ENCODE data around the gene TMC3.
A peak's percentile ranks its signal among the peaks of the same experiment; 100 is the strongest.
"Not testable (repeated sequence)": the region's sequence is repeated elsewhere in the genome, so short reads cannot be mapped to it uniquely, and the experiment has no call there.

The TMC3 gene

GRCh38 chr15:81343371-81343770 lies 30.6 kb downstream of the TMC3 start:
- DNase-seq: no peak

DNA sequence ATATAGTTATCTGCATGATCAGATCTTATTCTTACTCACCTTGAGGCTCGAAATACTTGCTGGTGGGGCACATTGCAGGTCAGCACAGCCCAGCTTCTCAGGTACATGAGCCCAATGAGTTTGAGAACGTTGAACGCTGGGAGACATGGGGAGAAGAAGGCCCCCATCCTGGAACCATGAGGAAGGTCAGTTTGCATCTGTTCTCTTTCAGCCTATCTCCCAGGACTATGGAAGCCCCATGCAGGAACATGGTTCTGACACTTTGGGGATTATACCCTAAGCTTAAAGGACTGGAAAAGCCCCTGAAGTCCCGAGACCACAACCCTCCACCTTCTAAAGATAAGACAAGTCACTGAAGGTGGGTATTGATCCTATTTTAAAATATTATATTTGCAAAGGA lies 32.7 kb downstream of the TMC3 start:
- no peak for DNase-seq

- no peak for DNase-seq
Measured at GRCh38 chr15:81339851-81340250, 34.2 kb downstream of the TMC3 start.

GRCh38 chr15:81339321-81339720 lies 34.7 kb downstream of the TMC3 start:
- DNase-seq: peak in 1 of 2 experiments; percentile 36

DNA sequence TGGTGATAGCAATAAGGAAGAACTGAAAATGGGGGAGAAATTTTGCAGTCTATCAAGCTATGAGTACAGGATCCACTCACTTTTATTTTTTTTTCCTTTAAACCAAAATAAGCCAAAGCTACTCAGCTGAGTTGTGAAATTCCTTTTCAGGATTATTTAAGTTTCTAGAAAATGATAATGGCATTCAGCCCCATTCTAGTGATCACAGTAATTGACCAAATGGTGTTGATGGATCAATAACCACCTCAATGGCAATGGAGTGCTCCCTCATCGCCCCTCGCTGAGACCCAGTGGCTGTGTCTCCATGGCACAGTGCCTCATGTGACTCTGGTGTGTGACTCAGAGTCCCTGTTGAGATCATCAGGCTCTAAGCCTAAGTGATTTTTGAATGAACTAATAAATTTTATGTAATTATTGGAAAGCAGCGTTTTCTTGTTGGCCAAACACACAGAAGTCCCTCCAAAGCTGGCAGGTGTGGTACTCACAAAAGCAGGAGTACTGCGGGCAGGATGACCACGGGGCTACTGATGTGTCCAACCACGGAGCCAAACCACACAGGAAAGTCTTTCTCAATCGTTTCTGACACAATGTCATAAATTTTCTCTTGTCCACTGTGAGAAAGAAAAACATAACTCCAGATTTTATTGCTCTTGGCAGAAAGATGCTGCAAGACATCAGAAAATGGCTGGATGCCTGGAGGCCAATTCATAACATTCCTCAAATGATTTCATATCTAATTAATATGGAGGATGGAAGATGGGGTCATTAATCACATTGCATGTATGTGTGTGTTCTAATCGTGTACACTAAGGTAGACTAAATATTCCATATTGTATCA lies 35.6 kb downstream of the TMC3 start:
- DNase-seq: peak; percentile 48 to 66

DNA sequence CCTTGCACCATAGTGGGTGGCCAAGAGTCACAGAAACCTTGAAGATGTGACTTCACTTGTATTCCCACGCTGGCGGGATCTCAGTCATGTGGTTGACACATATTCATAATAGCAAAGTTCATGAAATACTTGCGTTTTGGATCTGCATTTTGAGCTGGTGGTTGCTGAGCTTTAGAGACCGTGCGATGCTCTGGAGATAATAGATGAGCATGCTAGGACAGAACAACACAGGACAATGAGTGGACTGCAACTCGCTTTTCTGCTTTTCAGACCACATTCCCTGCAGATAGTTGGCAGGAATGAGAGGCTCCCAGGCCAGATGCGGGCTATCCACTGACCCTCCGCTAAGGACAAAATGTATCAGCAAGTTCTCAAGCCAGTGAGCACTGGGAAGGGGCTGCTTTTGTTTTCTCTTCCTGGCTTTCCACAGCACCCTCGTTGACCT lies 36.3 kb downstream of the TMC3 start:
- DNase-seq: no peak

DNA sequence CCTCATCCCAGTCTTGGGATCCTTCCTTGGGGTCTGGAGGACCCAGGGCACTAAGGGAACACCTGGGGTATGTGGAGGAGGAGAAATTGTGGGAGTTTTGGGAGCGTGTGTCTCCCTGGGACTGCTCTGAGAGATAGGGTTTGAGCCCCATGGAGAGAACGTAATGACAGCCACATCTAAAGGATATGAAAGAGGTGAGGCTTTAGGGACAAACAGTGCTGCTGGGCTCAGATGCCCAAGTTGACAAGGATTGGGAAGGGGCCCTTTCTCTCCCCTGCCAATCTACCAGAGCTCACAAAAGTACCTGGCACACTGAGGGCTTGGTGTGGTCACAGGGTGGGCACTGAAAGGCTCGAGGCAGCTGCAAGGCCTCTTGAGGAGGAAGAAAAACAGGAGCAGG lies 36.8 kb downstream of the TMC3 start:
- DNase-seq: no peak

DNA sequence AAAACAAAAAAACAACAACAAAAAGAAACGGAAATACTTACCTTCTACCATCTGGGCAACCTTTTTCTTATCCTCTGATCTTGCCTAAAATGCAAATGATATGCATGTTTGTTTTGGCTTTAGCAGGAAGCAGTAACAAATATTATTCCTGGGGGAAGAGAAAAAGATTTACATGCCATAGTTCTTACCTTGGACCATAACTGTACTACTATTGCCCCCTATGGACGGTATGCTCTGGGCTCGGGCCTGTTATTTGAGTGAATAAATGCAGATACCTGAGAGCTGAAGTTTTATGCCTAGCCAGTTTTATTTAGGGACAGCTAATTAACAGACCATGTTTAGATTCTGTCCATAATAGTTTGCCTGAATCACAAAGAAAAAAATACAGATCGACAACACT lies 37.4 kb downstream of the TMC3 start:
- DNase-seq: no peak

GRCh38 chr15:81335631-81336030 lies 38.4 kb downstream of the TMC3 start:
- DNase-seq: no peak

- DNase-seq: no peak
Measured at GRCh38 chr15:81334768-81335435, 39.1 kb downstream of the TMC3 start.

DNA sequence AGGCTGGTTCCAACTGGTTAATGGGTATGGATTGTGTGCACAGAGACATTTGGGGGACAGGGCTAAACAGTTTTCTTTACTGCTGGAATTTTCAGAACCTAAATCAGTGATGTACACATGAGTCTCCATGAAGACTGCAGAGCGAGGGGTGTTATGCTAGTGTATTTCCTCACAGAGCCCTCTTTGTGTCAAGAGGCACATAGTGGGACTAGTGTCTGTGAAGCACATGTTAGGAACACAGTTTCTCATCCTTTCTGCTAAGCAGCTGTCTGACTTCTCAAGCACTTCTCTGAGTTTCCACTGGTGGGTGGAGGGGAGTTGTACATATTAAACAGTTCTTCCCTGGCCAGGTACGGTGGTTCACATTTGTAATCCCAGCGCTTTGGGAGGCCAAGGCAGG lies 40.6 kb downstream of the TMC3 start:
- no peak for DNase-seq

DNA sequence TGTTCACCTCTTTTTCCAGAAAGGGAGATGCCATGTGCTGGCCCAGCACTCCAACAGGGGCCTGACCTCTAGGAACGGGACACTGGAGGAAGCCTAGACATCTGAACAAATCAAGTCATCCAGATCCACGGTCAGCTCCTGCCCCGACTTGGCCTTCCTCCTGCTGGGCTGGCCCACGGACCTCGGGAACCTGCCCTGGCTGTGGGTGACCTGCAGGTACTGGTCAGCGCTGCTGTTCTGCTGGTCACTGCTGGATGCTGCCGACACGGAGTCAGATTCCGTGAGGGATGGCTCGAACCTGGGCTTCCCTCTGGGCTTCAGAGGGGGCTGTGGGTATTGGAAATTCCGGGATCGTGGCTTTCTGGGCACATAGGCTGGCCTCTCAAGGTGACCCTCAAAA lies 41.7 kb downstream of the TMC3 start:
- no peak for DNase-seq

GRCh38 chr15:81331600-81331999 lies 42.4 kb downstream of the TMC3 start:
- no peak for DNase-seq

GRCh38 chr15:81331141-81331540 lies 42.9 kb downstream of the TMC3 start:
- DNase-seq: not testable (repeated sequence)

DNA sequence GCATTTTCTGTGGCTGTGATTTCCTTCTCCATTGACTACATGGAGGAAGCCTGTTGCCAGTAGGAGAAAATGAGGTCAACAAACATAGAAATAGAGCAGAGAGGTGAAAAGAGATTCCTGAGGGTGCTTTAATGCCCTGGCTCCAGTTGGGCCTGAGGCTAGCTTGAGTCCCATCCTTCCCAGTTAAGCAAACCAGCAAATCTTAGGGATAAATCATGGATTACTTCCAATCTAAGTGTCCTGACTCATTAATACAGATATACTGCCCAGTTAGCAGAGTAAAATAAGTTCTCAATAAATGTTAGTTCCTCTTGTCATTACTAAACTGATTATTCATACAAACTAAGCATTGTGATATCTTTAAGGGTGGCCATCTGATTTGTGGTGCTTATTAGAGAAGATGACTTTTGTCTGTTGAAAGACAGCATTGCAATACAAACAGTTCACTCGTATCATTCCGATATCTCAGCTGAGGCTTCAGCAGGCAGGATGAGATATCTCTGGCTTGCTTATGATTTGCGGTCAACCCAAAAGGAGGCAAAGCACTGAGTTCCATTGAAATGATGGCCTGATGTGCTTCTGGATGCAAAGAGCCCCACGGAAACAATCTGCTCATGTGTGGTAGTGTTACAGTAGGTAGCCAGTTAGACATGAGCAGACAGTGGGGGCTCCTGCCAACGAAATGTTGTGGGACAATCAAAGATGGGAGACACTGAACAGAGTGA lies 43.5 kb downstream of the TMC3 start:
- DNase-seq: no peak

DNA sequence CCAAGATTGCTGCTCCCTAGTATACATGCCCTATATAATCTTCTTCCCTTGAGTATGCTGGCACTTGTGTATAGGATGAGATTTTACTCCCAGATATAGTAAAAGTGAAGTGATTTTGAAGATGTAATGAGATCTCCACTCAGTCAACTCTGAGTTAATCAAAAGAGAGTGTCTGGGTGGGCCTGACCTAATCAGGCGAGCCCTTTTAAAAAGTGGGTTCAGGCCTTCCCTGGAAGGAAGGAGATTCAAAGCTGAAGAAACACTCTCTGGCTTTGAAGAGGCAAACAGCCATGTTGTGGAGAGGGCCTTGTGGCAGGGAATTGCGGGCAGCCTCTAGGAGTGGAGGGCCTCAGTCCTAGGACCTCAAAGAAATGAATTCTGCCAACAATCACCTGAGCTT lies 44.6 kb downstream of the TMC3 start:
- no peak for DNase-seq

- DNase-seq: no peak
Measured at GRCh38 chr15:81327516-81327915, 46.5 kb downstream of the TMC3 start.

DNA sequence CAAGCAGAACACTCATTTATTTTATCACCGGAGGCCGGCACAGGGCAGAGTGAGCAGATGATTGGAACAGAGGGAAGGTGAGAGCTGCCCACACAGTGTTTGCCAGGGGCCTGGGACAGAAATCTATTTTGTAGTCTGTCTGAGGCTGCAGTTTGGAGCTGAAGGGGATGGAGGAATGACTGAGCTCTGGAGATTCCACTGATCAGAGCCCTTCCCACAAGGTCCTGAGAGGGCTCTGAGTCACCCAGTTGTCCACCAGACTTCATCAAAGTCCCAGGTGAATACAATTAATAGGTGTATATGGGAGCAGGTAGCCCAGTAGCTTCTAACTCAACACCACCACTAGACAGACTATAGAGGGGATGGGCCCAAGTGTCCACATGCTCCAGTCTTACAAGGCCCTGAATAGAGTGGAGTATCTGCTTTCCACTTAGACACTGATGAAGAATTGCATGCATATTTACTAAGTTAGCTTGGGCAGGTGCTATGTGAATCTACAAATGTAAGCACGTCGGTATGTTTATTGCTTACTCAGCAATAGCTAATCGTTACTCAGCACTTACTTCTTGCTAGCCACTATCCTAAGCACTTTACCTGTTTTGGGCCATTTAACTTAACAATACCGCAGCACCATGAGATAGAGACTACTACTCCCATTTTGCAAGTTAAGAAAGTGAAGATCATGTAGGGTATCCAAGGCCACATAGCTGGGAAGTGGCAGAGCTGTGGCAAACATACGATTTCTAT lies 47.4 kb downstream of the TMC3 start:
- DNase-seq: no peak

GRCh38 chr15:81323944-81324881 lies 49.8 kb downstream of the TMC3 start, which contains the start of gene STARD5:
Gene STARD5, minus strand, starts transcription at chr15:81324141. Its CDS starts 42 bp downstream, at chr15:81324099.
- DNase-seq: peak; percentile 80 to 96

DNA sequence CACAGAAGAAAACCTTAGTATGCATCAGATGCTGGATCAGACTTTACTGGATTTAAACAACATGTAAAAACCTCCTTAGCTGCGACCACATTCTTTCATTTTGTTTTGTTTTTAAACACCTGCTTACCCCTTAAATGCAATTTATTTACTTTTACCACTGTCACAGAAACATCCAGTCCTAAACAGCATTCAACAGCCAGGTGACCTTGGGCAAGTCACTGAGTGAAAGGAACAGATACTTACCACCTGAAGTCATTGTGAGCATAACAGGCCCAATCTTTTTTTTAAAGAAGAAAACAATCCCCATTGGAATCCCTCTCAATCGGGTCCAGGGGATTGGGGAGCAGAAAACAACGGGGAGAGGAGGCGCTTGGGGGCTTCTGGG lies 50.5 kb downstream of the TMC3 start:
- DNase-seq: no peak

DNA sequence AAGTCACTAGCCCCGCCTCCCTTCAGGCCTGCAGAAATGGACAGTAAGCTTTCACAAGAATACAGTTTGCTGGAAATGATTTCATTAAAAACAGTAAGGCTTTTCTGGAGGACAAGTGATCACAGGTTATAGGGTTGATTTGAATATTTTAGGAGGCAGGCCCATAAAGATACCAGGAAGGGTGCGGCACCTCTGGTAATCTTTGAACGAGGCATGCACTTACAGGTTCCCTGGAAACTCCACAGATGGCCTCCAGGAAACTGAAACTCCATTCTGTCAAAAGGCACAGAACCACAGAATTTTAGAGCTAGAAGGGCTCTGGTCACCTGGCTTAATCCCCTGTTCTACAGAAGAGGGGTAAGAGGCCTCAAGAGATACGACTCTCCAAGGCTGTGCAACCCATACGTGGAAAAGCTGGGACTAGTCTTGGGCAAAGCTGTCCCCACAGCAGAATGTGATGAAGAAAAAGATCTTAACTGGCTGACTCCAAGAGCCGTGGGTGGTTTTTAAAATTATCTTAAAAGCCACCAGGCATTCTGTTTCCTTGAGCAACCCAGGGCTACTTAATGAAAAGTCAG lies 51.2 kb downstream of the TMC3 start:
- no peak for DNase-seq

Data from NCI-H446 (cell line).